NCI-H187 (cell line): ENCODE results near the gene TNF.
"Not testable (repeated sequence)": the region's sequence is repeated elsewhere in the genome, so short reads cannot be mapped to it uniquely, and the experiment has no call there.

ENCODE experiments used
- DNase-seq, 2 experiments: peaks; one replicate each; lab custom pipeline; 2025; lab: John Stamatoyannopoulos, UW

TNF gene

GRCh38 chr6:31588871-31589650, 13.7 kb downstream of the TNF start:
- no peak for DNase-seq

- not testable (repeated sequence) for DNase-seq
Measured at GRCh38 chr6:31590691-31591090, 15.3 kb downstream of the TNF start.

GRCh38 chr6:31592396-31592771, 17.0 kb downstream of the TNF start:
- DNase-seq: no peak

GRCh38 chr6:31597006-31597405, 21.6 kb downstream of the TNF start:
- no peak for DNase-seq

DNA sequence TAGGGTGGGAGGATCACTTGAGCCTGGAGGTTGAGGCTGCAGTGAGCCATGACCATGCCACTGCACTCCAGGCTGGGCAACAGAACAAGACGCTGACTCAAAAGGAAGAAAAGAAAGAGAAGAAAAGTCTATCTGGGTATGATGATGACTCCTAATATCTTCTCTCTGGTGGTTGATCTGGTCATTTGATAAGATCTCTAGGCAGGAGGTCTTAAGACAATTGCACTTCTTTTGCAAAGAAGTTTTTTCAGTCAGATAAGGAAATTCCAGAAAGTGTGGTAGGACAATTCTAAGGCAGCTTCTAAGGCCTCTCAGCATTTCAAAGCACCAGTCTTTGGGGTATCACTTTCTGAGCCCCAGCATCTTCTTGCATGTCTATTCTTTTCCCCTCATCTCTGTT, 32.0 kb downstream of the TNF start:
- no peak for DNase-seq

- DNase-seq: no peak
Measured at GRCh38 chr6:31609519-31610406, 34.4 kb downstream of the TNF start.

DNA sequence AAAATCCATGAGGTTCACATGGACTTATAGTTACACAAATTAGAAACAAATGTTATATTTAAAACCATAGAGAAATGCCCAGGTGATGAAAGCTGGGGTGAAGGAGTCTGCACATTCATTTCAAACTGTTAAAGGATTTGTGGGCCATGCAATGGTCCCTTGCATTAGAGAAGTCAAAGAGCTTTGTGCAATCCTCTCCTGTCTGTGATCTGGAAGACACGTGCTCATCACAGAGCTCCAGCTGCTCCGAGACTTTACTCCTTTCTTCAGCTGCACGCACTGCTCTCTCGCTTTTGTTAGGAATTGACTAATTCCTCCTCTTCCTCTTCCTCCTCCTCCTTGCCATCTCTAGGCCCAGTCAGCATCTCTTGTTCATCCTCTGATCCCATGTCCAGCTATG, 35.6 kb downstream of the TNF start:
- DNase-seq: no peak

GRCh38 chr6:31614075-31614619, 38.8 kb downstream of the TNF start:
- DNase-seq: no peak

GRCh38 chr6:31614684-31615578, 39.6 kb downstream of the TNF start, which contains the start of gene AIF1:
Gene AIF1, plus strand, starts transcription at chr6:31615234. Its CDS starts 96 bp downstream, at chr6:31615330.
- no peak for DNase-seq

GRCh38 chr6:31615748-31616147, 40.4 kb downstream of the TNF start:
- DNase-seq: no peak

- no peak for DNase-seq
Measured at GRCh38 chr6:31617010-31617409, 41.6 kb downstream of the TNF start.

DNA sequence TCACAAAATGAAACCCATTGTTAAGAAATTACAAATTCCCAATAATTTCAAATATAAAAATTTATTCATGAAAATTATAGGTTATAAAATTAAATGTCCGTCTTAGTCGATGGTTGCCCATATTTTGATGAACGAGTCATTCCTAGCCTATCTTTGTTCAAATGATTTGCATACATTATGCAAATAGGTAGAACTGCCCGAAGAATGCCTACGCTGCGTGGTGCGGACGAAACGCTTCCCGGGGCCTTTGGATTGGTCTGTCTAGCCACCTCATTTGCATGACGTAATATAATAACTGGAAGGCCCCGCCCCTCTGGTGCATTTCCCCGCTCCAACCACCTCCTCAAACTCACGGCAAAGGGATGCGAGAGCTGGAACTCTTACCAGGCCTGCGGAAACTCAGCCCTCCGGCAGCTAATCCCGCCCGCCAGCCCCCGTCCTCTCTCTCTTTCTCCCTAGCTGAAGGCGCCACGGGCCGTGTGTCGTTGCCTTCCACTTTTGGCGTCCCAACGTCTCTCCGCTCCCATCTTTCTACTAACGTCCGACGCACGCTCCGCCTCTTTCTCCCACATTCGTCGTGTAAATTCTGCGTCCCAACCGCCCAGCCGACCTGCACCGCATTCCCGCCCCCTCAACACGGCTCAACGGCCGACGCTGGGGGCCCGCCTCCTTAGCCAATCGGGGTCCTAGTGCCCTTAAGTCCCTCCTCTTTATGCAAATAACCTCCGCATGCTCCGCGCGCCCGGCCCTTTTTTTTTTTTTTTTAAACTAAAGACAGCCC, 44.6 kb downstream of the TNF start:
- peak; percentile 98 to 99 for DNase-seq

DNA sequence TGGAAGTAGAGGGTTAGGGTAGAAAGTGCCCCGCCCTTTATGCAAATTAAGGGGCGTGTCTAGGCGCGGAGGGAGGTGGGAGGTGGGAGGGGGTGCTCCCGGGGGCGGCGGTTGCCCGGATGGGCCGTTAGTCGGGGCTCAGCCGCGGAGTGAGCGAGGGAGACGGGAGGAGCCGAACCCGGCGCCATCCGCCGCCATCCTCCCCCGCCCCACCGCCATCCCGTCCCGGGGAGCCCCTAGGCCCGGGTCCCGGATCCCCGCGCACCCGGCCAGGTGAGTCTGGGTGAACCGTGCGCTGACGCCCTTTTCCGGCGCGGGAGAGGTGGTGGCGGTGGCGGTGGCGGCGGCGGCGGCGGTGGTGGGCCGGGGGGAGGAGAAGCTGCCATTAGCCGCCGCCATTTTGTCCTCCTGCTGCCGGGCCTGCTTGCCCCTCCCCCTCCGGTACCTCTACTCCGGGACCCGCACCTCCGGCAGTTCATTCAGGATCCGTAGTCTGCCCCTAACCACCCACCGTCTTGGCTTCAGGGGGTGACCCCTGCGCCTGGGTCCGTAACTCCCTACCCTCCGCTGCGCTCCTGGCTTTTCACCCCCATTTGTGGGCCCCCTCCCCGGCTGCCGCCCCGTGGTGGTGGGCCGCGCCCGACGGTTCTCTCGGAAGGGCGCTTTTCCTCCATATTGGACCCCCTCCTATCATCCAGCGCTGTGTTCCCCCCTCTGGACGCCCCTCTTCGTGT, 45.4 kb downstream of the TNF start, which contains the start of gene PRRC2A:
TSS of gene PRRC2A (plus strand) at position 130 of the 734 bp plus-strand sequence. CDS start 2,075 bp downstream, outside the sequence.
- DNase-seq: peak; percentile 98 to 99

- no peak for DNase-seq
Measured at GRCh38 chr6:31621320-31621939, 46.1 kb downstream of the TNF start.

DNA sequence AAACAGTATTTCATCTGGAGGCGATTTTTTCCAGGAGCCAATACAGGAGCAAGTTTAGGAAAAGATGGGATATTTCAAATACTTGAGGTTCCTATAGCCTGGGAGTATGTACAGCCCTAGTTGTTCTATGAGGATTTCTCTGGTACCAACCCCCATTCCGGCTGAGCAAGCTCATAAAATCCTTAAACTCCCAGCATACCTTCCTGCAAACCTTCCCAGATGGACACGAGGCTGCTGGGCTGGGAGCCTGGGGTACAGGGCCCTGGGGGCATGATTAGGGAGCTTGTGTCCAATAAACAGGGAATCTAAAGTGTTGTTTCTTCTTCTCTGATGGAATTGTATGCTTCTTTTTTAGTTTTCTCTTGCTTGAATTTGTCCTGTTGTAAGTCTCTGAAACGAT, 46.6 kb downstream of the TNF start:
- no peak for DNase-seq

DNA sequence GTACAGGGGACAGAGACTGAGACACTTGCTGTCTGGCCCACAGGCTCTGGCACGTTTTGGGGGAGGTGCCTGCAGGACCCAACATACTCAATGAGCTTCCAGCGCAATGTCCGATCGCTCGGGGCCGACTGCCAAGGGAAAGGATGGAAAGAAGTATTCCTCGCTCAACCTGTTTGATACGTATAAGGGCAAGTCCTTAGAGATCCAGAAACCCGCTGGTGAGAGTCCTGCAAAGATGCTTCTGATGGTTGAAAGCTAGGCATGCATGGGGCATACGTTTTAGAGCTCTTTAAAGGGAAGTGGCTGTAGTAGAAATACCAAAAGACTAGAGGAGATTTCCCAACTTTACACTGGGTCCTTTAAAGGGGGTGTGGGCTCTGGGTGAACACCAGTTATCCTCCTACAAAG, 47.3 kb downstream of the TNF start:
- DNase-seq: no peak

GRCh38 chr6:31624070-31624469, 48.7 kb downstream of the TNF start:
- DNase-seq: no peak

GRCh38 chr6:31626952-31627351, 51.6 kb downstream of the TNF start:
- no peak for DNase-seq

DNA sequence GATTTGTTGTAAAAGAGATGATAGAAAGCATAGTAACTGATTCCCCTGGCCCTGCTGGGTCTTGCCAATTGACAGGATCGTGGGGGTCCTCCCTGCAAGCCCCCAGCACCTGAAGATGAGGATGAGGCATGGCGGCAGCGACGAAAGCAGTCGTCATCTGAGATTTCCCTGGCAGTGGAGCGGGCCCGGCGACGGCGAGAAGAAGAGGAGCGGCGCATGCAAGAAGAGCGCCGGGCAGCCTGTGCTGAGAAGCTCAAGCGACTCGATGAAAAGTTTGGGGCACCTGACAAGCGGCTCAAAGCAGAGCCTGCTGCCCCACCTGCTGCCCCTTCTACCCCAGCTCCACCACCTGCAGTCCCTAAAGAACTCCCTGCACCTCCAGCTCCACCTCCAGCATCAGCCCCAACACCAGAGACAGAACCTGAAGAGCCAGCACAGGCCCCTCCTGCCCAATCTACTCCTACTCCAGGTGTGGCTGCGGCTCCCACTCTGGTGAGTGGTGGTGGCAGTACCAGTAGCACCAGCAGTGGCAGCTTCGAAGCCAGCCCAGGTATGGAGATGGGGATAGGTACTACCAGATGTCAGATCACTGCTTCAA, 52.4 kb downstream of the TNF start:
- DNase-seq: no peak
